Measurements from ENCODE around the gene LDLRAP1.

DNA sequence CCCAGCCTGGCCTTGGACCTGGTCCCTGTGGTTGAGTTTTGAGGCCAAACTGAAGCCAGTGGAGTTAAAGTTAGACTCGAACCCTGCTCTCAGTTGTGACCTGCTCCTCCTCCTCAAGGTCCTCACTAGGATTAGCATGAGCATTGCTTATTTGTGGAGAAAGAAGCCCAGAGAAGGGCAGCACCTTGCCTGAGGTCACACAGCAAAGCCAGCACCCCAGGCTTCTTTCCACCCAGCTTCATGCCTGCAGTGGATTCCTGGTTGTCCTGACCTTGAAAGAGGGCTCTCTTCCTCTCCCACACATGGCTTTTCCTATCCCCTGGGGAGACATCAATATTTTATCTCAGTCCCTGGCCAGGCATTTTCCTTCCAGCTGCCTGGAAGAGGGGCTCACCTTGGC lies 2.8 kb downstream of the LDLRAP1 start:
- TF ChIP-seq, protein P1, sequence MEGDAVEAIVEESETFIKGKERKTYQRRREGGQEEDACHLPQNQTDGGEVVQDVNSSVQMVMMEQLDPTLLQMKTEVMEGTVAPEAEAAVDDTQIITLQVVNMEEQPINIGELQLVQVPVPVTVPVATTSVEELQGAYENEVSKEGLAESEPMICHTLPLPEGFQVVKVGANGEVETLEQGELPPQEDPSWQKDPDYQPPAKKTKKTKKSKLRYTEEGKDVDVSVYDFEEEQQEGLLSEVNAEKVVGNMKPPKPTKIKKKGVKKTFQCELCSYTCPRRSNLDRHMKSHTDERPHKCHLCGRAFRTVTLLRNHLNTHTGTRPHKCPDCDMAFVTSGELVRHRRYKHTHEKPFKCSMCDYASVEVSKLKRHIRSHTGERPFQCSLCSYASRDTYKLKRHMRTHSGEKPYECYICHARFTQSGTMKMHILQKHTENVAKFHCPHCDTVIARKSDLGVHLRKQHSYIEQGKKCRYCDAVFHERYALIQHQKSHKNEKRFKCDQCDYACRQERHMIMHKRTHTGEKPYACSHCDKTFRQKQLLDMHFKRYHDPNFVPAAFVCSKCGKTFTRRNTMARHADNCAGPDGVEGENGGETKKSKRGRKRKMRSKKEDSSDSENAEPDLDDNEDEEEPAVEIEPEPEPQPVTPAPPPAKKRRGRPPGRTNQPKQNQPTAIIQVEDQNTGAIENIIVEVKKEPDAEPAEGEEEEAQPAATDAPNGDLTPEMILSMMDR (IDR thresholded peaks at IDR 0.05) = no peak
- TF ChIP-seq EZH2 (IDR thresholded peaks at IDR 0.05) (no peak), EZH2phosphoT487 (IDR thresholded peaks at IDR 0.05) (no peak)
